OCI-LY3 (cell line): ENCODE data around the gene RFK.

Source experiments
- EZH2phosphoT487 ChIP-seq: fragments of 200-600 bp; shearing (Covaris generic); IDR thresholded peaks from 2 replicates; pipeline ENCODE4 v1.6.1; 2018; ENCODE audit warnings: antibody characterized with exemption, mixed run types, low read depth
- TF ChIP-seq, protein P1 (sequence below): fragments of 200-600, 300-600 bp; sonication (generic); IDR thresholded peaks from 2 replicates; pipeline ENCODE4 v1.5.1; 2014; ENCODE audit warnings: antibody characterized with exemption, low read length, low read depth

DNA sequence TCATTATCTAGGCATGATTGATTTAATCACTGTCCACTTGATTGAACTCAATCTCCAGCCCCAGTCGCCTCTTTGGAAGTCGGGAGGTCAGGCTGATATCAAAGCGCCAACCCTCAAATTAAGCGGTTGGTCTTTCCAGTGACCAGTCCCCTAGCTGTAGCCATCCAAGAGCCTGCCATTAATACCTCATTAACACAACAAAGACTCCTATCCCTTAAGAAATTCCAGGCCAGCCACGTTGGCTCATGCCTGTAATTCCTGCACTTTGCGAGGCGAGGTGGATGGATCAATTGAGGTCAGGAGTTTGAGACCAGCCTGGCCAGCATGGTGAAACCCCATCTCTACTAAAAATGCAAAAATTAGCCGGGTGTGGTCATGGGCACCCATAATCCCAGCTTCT is 37.4 kb upstream of the RFK start:
- TF ChIP-seq, protein P1, sequence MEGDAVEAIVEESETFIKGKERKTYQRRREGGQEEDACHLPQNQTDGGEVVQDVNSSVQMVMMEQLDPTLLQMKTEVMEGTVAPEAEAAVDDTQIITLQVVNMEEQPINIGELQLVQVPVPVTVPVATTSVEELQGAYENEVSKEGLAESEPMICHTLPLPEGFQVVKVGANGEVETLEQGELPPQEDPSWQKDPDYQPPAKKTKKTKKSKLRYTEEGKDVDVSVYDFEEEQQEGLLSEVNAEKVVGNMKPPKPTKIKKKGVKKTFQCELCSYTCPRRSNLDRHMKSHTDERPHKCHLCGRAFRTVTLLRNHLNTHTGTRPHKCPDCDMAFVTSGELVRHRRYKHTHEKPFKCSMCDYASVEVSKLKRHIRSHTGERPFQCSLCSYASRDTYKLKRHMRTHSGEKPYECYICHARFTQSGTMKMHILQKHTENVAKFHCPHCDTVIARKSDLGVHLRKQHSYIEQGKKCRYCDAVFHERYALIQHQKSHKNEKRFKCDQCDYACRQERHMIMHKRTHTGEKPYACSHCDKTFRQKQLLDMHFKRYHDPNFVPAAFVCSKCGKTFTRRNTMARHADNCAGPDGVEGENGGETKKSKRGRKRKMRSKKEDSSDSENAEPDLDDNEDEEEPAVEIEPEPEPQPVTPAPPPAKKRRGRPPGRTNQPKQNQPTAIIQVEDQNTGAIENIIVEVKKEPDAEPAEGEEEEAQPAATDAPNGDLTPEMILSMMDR: no peak
- no peak for TF ChIP-seq EZH2phosphoT487
